ENCODE data around the gene NUMB.

The NUMB gene

DNA sequence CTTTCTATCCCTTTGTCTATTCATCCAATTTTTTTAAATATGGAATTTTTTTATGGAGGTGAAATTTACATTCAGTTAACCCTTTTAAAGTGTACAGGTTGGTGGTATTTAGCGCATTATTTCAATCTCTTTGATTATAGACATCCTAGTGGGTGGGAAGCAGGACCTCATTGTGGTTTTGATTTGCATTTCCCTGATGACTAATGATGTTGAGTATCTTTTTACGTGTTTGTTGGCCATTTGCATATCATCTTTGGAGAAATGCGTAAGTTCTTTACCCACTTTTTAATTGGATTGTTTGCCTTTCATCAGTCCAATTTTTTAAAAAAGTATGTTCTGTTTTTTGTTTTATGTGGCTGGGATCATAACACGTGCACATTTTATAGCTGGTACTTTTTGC is 200.3 kb downstream of the NUMB start:
- no peak for DNase-seq

GRCh38 chr14:73255693-73256225 is 202.6 kb downstream of the NUMB start:
- DNase-seq, result no peak

DNA sequence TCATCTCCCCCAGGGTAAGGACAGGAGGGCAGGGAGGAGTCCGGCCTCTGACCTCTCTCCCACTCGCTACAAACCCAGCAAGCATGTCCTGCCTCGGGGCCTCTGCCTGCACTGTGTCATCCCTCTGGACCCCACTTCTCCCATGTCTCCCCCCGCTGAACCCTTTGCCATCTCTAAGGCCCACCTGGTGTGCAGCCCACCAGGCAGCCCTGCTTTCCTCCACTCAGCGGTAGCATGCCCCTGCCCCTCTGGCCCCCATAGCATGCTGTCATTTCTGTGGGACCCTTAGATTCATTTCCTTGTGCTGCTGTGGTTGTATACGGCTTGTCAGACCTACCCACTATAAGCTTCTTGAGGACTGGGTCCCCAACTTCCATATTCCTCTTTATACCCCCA is 203.3 kb downstream of the NUMB start:
- DNase-seq, result no peak

DNA sequence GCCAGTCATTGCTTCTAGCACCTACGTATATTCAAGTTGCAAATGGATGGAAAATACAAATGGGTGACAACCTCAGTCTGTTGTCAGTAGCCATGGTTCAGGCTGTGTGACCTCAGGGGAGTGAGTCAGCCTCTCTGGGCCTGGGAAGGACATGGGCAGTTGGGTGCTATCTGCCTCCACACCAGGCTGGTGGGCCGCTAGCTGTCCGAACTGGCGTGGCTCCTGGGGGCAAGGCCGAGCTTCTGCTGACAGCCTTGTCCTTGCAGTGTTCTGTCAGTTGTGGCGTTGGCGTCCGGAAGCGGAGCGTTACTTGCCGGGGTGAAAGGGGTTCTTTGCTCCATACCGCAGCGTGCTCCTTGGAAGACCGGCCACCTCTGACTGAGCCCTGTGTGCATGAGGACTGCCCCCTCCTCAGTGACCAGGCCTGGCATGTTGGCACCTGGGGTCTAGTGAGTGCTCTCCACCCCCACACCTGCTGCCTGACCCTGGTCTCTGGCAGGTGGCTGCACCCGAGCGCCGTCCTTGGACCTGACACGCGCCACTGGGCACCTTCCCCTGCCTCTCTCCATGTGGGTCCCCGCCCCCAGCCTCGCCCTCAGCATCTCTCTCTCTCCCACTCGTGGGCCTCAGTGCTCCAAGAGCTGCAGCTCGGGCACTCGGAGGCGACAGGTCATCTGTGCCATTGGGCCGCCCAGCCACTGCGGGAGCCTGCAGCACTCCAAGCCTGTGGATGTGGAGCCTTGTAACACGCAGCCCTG is 203.9 kb downstream of the NUMB start:
- DNase-seq, result no peak

GRCh38 chr14:73253721-73254120 is 204.6 kb downstream of the NUMB start:
- no peak for DNase-seq

DNA sequence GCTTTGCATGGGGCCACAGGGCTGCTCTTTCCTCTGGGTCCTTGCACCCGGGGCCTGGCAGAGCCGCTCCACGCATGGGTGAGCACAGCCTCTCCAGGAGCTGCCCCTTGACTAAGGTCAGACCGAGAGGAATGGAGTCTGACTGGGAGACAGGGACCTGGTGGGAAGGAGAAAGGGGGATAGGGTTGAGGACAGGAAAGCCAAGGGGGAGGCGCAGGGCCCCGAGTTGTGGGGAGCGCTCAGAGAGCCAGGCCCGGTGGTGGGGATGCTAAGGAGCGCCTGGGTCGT is 205.1 kb downstream of the NUMB start:
- DNase-seq, result no peak

GRCh38 chr14:73252491-73253322 is 205.6 kb downstream of the NUMB start:
- DNase-seq, result no peak

DNA sequence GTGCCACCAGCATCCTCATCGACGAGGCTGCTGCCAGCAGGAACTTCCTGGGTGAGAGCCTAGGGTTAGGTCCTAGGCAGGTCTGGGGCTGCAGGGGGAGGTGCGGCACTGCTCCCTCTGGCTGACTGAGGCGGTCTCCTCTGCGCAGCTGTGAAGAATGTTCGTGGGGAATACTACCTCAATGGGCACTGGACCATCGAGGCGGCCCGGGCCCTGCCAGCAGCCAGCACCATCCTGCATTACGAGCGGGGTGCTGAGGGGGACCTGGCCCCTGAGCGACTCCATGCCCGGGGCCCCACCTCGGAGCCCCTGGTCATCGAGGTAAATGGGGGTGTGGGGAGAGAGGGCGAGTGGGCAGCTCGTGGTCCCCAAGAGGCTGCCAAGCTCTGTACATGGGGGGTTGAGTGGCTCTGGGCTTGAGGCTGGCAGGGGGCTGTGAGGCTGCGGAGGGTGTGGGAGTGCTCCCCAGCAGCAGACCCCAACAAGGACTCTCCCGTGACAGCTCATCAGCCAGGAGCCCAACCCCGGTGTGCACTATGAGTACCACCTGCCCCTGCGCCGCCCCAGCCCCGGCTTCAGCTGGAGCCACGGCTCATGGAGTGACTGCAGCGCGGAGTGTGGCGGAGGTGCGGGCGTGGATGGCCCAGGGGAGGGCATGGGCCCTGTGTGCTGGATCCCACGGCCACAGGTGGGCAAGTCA is 206.7 kb downstream of the NUMB start:
- DNase-seq, result no peak

- no peak for DNase-seq
Measured at GRCh38 chr14:73250781-73251500, 207.4 kb downstream of the NUMB start.

- DNase-seq, result no peak
Measured at GRCh38 chr14:73250317-73250713, 208.0 kb downstream of the NUMB start.

DNA sequence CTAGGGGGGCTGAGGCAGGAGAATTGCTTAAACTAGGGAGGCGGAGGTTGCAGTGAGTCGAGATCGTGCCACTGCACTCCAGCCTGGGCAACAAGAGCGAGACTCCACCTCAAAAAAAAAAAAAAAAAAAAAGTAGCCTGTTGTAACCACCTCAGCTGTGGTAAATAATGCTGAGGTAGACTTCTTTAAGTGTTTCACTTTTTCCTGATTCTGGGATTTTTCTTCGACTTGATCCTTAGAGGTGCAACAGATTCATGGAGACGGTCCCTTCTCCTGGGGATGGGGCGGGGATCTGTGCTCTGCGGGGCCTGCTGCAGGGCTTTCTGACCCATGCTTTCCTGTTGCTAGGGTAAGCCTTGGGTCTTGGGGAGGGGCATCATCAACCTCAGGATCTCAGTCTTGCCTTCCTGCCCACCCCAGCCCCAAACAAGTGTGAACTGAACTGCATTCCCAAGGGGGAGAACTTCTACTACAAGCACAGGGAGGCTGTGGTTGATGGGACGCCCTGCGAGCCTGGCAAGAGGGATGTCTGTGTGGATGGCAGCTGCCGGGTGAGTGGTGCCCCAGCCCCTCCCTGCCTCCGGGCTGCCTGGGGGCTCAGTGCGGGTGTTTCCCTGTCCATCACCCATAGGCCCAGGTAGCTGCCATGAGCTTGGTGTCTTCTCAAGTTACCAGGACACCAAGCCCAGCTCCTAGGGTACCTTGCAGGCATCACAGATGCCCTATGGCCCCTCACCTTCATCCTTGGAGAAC is 208.6 kb downstream of the NUMB start:
- no peak for DNase-seq

- no peak for DNase-seq
Measured at GRCh38 chr14:73249108-73249507, 209.2 kb downstream of the NUMB start.

DNA sequence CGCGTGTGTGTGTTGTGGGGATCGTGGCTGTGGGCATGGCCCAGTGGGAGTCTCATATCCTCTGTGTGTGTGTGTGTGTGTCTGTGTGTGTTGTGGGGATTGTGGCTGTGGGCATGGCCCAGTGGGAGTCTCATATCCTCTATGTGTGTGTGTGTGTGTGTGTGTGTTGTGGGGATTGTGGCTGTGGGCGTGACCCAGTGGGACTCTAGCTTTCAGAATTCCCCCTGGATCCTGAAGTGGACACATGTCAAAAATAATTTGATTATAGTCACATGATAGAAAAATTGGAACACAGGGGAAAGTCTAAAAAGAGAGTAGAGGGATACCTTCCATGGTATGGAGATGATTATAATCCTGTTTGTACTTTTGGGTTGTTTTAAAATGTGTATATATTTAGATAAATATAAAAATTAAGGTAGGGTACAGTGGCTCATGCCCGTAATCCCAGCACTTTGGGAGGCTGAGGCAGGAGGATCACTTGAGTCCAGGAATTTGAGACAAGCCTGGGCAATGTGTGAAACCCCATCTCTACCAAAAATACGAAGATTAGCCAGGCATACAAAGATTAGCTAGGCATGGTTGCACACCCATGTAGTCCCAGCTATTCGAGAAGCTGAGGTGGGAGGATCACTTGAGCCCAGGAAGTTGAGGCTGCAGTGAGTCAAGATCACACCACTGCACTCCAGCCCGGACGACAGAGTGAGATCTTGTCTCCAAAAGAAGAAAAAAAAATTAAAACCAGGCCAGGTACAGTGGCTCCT is 210.1 kb downstream of the NUMB start:
- DNase-seq, result peak; percentile 16

GRCh38 chr14:73246387-73247150 is 211.8 kb downstream of the NUMB start:
- DNase-seq, result no peak

DNA sequence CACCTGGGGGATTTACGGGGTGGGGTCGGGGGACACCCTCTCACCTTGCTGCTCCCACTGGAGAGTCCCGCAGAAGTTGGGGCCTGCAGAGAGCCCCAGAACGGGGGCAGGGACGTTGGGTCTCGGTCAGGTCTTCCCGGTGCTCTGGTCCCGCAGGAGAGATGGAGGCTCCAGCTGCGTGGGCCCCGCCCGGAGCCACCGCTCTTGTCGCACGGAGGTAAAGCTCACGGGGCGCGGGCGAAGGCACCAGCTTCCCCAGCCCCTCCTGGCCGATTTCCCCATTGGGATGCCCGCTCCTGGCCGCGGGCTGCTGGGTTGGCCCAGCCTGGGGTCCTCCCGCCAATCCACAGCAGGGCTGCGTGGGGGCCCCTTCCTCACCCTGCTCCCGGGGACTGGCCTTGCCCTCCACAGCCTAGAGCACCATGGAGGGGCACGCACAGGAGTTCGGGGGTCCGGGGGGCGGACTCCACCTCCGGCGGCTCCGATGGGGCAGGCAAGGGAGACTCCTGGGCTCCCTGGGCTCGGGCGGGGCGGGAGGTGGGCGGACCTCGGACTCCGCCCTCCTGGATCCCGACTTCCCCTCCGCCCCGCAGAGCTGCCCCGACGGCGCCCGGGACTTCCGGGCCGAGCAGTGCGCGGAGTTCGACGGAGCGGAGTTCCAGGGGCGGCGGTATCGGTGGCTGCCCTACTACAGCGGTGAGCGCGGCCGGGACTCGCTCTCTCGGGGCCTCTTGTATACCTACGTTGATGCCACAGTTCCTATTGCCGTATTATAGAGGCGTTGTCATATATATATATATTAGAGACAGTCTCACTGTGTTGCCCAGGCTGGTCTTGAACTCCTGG is 212.6 kb downstream of the NUMB start:
- peak; percentile 76 for DNase-seq

DNA sequence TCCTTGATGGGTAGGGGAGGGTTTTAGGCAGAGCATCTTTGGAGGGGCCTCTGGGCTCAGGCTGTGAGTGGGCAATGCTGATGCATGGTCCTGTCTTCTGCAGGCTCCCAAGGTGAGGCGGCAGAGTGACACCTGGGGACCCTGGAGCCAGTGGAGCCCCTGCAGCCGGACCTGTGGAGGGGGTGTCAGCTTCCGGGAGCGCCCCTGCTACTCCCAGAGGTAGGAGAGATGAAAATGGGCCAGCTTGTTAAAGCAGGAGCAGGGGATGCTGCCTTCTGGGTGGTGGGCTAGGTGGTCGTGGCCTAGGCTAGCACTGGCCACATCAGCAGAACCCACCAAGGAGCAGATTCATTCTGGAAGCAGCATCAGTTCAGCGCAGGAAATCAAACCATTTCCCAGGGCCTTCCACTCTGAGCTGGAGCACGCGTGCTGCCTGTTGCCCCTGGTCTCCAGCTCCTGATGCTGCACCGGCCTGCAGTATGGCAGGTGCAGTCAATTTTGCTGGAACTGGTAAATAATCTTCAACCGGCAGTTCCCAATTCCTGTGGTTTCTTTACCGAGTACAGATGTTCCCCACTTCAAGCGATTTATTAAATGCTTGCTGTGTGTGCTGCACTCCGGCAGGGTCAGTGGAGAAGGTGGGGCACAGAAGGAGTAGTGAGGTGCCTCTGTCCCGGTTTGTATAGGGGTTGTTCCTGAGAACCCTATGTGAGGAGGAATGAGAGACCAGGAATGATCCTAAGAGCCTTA is 213.6 kb downstream of the NUMB start:
- no peak for DNase-seq

- no peak for DNase-seq
Measured at GRCh38 chr14:73243748-73244147, 214.6 kb downstream of the NUMB start.

DNA sequence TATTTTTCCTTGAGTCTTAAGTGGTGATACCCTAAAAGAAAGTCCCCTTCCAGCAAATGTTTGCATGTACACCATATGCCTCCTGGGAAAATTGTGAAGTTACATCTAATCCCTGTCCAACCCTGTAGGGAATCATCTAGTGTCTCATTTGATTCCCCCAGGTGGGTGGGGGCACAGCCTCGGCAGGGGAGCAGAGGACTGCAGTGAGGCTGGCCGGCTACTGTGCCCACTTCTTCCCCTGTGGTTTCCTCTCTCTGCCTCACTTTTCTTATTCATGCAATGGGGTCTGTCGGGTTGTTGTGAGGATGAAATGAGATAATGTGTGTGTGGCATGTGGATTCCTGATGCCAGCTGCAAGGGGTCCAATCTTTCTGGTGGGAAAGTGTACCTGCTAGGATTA is 215.0 kb downstream of the NUMB start:
- DNase-seq, result no peak

DNA sequence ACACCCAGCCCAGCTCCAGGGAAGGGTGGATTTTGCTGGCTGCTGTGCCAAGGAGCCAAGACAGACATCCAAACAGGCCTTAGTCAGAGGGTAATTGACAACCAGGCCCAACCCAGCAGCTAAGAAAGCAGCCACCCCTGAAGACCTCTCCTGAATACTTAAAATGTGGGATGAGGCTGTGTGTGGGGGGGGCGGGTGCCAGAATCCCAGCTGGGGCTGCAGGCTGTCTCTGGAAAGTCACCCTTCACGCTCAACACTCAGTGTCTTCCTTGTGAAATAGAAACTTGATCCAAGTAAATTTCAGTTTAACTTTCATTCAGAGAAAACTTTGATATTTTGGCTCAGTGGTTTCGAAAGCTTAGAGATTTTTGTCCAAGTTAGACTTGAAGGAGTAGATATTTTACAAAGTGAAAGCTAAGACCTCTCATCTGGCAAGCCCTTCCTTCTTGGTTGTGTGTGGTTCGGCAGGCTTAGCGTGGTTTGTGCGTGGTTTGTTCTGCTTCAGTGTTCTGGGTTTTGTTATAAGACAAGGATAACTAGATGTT is 215.9 kb downstream of the NUMB start:
- DNase-seq, result no peak

All from NCI-H82 (cell line).